H54 (cell line): ENCODE results near the gene RRP36.
A peak's percentile ranks its signal among the peaks of the same experiment; 100 is the strongest.

Source experiments
- DNase-seq: peaks from one replicate; pipeline ENCODE4 v3.0.0; 2011; ENCODE audit warnings: low spot score, mixed read lengths; ENCODE audit not compliant: insufficient read length
- FAIRE-seq: peaks from 3 replicates; lab custom pipeline; 2011; peaks lifted over from hg19 to GRCh38; lab: Jason Lieb, UNC
- POLR2A ChIP-seq: IDR thresholded peaks from 2 replicates; pipeline ENCODE4 v1.6.1; 2011; ENCODE audit warnings: low read depth, mild to moderate bottlenecking, low read length

Gene RRP36

GRCh38 chr6:43021270-43022047 is at the start of gene RRP36:
Gene RRP36, plus strand, starts transcription at chr6:43021623. Its CDS starts 32 bp downstream, at chr6:43021655.
- FAIRE-seq, result no peak
- TF ChIP-seq POLR2A, result peak; percentile 51; the same call in 1 of the 2 replicates
- DNase-seq, result peak; percentile 87

- DNase-seq (no peak), FAIRE-seq (no peak)
- no peak for TF ChIP-seq POLR2A
These were observed 49.6 kb upstream of the RRP36 start for GRCh38 chr6:42971746-42972327.

GRCh38 chr6:42973926-42974325 is 47.5 kb upstream of the RRP36 start:
- FAIRE-seq, result no peak
- TF ChIP-seq POLR2A, result no peak
- no peak for DNase-seq

GRCh38 chr6:42974919-42975505 is 46.4 kb upstream of the RRP36 start:
- no peak for DNase-seq
- FAIRE-seq, result no peak
- TF ChIP-seq POLR2A, result no peak

GRCh38 chr6:42978487-42978838 is 43.0 kb upstream of the RRP36 start:
- FAIRE-seq (no peak), DNase-seq (no peak)
- TF ChIP-seq POLR2A, result peak; percentile 15; the same call in 1 of the 2 replicates

- no peak for FAIRE-seq
- DNase-seq, result peak; percentile 87
- TF ChIP-seq POLR2A, result peak; percentile 79
These were observed 42.4 kb upstream of the RRP36 start, which contains the start of gene PEX6 for GRCh38 chr6:42978839-42979522. Gene PEX6, minus strand, starts transcription at chr6:42979181. Its CDS starts 31 bp downstream, at chr6:42979150.

GRCh38 chr6:42979523-42980177 is 41.8 kb upstream of the RRP36 start:
- peak; percentile 67 for DNase-seq
- FAIRE-seq, result no peak
- no peak for TF ChIP-seq POLR2A

GRCh38 chr6:42981836-42982235 is 39.6 kb upstream of the RRP36 start:
- DNase-seq, result no peak
- FAIRE-seq, result no peak
- no peak for TF ChIP-seq POLR2A

GRCh38 chr6:42984001-42984923 is 37.2 kb upstream of the RRP36 start, which contains the start of gene PPP2R5D:
Gene PPP2R5D, plus strand, starts transcription at chr6:42984570. Its CDS starts 108 bp downstream, at chr6:42984678.
- FAIRE-seq (peak; percentile 33), DNase-seq (peak; percentile 98)
- peak; percentile 63 for TF ChIP-seq POLR2A

- FAIRE-seq (no peak), DNase-seq (no peak)
- TF ChIP-seq POLR2A, result no peak
These were observed 36.4 kb upstream of the RRP36 start for GRCh38 chr6:42984924-42985475.

- FAIRE-seq, result no peak
These were observed 33.6 kb upstream of the RRP36 start for GRCh38 chr6:42987533-42988451.

More at GRCh38 chr6:42987533-42988451, 33.6 kb upstream of the RRP36 start:
- no peak for TF ChIP-seq POLR2A
- no peak for DNase-seq
